GM19023 (cell line): ENCODE results near the gene CDYL.

Experiments used
- ATAC-seq: cut with Tn5 transposase; IDR thresholded peaks from one replicate; pipeline ENCODE4 v1.9.1; 2021; ENCODE audit warnings: mild to moderate bottlenecking, moderate library complexity; ENCODE audit not compliant: unreplicated experiment

Gene CDYL

DNA sequence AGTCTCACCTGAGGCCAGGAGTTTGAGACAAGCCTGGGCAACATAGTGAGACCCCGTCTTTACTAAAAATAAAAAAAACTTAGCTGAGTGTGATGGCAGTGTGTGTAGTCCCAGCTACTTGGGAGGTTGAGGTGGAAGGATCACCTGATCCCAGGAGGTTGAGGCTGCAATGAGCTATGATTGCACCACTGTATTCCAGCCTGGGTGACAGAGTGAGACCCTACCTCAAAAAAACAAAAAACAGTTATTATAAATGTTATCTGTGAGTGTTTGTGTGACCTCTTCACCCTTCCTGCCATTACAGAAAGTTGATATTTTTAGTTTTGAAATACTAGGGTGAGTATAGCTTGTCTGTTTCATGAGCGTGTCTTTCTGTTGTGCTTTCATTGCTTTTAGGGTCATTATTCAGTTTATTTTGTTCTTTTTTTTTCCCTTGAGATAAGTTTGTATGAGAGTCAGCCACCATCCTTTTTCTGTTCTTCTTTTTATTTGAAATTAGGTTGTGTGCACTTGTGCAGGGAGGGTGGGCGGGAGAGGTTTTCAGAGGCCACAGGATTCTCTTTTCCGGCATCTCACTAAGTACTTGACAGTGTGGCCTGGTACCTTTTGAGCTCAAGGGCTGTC lies 26.2 kb downstream of the CDYL start:
- peak; percentile 73 for ATAC-seq

DNA sequence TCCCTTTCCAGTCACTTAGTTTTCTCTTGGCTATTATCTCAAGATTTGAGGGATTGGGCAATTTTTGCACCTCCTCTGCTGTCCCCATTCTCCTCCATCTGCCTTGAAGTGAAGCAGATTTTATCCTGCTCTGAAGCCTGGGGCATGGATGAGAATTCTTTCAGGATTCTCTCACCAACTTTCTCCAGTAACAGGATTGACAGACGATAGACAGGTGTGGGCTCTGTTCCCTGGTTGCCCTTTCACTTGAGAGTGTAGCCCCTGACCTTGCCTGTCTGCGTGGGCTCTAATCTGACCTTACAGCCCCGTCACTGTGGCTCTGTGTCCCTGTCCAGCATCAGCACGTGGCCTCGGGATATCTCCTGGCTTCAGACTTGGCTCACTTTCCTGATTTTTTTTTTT lies 27.1 kb downstream of the CDYL start:
- no peak for ATAC-seq

DNA sequence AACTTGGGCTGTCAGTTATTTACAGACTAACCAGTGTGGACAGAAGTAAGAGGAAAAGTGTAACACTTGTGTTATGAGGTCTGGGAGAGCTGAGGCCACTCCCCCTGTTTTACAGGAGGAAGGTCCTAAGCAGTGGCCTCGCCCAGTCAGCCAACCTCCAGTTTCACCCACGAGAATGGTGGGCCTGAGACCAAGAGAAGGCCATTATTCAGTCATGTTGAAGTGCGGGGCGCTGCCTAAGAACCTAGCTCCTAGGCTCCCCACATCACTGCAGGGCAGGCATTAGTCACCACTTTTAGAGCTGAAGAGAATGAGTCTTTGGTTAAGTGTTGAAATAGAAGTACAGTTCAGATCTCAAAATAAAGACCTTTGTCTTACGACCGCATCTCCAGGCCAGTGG lies 27.9 kb downstream of the CDYL start:
- ATAC-seq, result no peak

DNA sequence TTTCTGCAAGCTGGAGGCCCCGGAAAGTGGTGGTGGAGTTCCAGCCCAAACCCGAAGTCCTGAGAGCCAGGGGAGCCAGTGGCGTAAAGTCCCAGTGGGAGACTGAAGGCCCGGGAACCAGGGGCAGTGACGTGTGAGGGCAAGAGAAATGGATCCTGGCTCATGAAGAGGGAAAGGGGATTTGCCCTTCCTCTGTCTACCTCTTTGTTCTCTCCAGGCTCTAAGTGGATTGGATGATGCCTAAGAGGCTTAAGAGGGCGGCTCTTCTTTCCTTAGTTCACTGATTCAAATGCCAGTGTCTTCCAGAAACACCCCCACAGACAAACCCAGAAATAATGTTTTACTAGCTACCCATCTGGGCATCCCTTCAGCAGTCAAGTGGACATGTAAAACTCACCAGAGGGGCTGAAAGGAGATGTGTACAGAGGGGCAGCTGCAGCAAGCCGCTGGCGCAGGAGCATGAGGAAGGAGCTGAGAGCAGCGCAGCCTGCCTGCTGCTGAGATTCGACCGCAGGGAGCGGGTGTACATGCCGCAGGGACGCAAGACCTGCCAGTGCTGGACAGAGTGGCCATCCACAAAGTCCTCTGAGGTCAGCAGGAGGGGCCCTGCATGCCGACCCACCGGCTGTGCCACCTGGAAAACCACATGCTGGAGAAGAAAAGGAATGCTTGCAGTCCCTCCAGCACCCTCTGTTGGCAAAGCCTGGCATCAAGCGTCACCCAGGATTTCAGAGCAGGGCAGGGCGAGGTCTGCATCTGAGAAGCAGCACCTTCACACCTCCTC lies 29.5 kb downstream of the CDYL start:
- ATAC-seq, result no peak

DNA sequence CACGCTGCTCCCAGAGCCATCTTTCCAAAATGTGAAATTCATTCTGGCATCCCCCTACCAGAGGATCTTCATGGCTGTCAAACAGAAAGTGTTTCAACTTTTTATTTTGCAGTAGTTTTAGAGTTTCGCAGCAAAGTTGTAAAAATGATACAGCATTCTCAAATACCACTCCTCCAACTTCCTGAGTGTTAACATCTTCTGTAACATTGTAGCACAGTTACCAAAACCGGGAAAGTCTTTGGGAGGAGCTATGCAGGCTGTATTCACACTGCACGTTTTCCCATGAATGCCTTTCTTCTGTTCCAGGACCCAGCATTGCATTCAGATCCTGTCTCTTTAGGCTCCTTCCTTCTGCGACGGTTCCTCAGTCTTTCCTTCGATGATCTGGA lies 30.1 kb downstream of the CDYL start:
- ATAC-seq, result no peak

DNA sequence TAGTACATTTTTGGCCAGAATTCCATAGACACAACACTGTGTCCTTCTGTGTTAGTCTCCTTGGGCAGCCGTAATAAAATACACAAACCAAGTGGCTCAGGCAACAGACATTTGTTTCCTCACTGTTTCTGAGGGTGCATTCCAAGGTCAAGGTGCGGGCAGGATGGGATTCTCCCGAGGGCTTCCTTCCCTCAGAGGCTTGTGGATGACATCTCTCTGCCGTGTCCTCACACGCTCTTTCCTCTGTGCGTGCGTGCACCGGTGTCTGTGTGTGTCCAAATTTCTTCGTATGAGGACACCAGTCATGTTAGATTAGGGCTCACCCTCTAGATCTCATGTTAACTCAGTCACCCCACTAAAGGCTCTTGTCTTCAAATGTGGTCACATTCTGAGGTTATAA lies 30.6 kb downstream of the CDYL start:
- ATAC-seq, result no peak

DNA sequence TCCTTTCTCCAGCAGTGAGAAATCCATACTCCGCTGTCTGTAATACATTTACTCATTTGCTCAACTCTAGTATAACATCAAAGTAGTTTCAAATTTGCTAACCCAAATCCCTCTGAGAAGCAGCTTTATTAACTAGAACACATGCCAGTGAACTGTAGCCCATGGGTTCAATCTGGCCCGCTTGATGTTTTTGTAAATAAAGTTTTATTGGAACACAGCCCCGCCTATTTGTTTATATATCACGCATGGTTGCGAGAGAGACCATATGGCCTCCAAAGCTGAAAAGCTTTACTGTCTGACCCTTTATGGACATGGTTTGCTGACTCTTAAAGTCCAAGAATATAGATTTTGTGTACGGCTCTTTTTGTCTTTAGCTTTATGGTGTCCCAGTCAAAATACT lies 32.2 kb downstream of the CDYL start:
- no peak for ATAC-seq

DNA sequence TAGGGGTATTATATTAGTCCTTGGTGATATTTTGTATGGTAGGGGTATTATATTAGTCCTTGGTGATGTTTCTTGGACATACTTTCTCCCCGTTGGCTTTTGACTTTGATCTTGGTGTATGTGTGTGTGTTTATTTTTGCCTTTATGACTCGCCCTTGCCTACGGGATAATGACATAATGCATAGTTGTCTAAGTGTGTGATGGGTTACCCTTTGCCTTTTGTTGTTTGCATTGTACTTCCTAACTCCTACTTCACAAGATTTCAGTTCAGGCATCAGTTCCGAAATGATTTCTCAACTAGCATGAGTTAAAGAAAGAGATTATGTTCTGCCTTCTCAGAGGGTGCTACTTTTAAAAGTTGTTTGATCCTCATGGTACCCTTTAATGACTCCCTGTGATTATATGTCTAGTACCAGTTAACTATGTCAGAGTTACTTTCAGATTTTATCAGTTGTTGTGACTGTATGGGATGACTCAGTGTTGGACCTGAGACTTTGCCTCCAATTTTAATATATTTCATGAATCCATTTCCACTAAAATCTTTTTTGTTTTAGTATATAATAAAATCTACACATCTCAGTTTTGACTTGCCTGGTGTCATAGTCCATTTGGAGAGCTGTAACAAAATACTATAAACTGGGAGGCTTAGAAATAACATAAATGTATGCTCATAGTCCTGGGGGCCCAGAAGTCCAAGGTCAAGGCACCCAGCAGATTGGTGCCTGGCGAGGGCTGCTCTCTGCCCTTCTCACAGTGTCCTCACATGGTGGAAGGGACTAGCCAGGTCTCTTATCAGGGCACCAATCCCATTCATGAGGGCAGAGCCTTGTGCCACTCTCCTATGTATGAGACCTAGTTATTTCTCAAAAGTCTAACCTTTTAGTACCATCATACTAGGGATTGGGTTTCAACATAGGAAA lies 34.1 kb downstream of the CDYL start:
- ATAC-seq, result no peak

DNA sequence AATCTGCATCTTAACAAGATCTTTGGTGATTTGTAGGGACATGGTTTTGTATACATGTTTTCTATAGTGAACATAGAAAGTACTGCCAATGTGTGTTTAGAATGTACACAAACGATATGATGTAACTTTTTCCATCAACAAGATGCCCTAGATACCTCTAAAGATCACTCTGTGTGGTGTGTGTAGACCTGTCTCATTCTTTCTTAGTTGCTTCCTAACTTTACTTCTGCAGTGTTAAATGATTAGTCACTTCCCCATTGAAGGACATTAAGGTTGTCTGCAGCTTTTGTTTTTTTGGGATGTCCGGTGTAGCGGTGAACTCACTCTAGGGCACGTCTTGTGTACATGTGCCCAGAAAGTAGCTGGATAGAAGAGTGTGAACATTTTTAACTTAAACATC lies 35.9 kb downstream of the CDYL start:
- no peak for ATAC-seq

DNA sequence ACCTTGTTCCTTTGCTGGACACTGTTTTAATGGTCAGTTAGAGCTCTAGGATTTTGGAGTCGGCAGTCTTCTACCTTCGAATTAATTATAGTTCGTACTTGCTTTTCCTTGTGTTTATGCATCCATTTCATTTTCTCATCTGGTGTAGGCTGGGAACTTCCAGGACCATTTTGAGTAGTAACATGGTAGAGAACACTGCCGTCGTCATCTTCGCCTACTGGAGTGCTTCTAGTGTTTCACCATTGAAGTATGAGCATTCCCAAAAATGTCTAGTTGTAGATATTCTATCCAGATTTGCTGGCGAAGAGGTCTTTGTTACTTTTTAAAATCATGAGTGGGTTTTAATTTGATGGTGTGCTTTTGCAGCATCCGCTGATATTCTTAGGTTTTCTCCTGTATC lies 36.9 kb downstream of the CDYL start:
- no peak for ATAC-seq

DNA sequence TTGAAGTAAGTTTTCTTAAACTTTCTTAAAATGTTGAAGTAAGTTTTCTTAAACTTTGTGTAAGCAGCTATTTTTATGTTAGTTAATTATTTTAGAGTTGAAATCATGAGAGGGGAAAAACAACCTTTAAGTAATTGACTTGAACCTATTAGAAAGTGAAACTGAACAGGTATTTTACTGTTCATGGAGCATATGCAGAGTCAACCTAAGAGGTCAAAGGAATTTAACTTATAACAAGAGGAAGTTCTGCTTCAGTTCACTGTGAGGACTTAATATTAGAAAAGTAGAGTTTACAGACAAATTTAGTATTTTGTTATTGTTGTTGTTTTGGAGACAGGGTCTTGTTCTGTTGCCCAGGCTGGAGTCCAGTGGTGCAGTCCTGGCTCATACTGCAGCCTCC lies 38.0 kb downstream of the CDYL start:
- no peak for ATAC-seq

DNA sequence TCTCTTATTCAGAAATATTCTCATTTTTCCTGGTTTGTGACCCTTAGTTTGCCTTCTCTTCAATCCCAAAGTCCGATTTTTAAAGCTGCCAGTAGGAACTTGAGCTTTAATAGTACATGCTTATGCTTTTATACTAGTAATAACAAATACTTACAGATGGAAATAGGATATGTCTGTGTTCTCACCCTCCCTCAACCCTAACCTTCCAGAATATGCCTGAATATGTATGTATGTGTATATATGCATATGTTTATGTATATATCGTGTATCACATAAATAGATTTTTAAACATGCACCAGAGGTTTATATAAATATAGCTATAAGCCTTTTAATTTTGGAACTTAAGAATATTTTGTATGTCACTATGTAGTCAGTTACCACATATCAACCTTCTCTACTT lies 38.8 kb downstream of the CDYL start:
- ATAC-seq, result no peak

DNA sequence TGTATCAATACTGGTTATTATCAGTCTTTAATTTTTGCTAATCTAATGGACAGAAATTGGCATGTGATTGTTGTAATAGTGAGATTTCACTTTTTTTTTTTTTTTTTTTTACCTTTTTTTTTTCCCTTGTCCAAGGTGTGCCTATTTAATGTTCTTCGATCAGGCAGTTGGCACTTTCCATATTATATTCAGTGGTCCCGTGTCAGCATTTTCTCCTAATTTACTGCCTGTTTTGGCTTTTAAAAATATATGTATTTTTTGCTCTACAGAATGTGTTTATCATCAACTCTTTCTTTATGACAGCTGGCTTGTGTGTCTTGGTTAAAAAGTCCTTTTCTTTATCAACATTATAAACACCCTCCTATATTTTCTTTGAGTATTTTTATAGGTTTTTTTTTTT lies 39.4 kb downstream of the CDYL start:
- ATAC-seq, result no peak

DNA sequence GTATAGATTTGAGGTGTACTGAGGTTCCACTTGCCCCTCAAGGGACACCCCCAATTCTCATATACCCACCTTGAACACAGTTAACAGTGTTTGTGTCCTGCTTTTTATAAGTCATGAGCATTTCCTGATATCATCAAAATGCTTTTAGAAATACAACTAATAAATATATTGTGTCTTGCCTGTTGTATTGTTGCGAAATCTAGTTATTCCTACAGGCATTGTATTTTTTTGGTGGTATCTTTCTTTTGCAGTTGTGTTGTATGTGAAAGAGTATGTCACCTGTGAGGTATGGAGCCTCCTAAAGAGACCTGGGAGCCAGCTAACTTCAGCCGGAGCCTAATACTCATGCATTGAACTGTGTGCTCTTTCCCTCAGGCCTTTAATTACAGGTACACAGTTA lies 40.7 kb downstream of the CDYL start:
- no peak for ATAC-seq

DNA sequence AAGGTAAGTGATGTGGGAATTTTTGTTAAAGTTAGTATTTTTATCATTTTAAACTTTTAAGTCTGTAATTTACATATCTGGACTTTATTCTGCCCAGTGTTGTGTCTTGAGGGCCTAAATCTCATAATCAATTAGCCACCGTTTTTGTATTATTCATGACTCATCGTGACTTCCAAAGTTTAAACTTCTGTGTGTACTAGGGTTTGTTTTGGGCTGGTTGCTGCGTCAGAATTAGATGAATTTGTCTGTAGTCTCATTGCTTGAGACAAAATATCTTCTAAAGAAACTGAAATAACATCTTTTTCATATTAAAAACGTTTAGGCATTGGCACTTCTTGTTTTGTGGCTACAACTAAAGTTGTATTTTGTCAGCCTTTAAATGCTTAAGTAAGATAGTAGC lies 41.3 kb downstream of the CDYL start:
- no peak for ATAC-seq

DNA sequence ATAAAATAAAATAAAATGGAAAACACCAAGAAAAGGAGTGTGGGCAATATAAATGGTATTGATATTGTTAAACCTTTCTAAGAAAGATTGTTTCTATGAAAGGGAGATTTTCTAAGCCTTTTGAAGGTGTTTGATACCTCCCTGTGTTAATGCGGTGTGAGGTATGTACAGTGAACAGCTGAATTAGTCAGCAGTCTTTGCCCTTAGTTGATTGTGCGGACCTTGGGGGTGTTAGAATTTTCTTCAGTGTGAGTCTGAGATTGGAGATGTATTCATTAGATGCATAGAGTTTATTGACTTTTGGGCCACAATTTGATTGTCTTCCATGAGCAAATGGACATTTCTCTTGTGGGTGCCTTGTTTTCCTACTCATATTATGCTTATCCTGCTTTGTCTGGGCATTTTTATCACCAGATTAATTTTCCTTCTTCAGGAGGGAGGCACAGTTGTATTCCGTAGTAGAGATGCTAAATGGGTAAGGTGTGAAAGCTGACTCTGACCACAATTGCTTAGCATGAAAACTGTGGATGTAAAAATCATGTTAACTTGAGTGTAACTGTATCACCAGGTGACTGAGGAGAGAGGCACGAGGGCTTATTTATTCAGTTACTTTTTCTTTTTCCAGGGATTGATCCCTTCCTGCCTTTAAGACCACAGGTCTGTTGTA lies 42.2 kb downstream of the CDYL start:
- no peak for ATAC-seq

DNA sequence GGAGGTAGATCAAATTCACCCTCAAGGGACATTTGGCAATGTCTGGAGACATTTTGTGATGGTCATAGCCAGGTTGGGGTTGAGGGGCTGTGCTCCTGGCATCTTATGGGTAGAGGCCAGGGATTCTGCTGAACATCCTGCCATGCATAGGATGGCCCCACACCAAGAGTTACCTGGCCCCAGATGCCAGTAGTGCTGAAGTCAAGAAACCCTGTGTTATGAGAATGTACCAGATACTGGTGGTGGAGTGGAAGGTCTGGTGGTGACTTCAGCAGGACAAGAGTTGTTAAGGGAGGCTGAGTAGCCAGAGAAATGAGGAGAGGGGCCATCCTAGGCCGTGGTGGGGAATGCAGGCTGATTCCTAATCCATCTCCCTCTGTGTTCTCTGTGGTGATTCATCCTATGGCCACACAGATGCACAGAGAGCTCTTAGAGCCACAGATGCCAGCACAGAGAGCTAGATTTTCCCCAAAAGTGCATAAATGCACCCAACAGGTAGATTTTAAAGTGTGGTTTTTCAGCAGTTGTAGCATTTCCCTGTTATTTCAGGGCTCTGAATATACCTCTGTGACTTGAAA lies 43.6 kb downstream of the CDYL start:
- ATAC-seq, result no peak

DNA sequence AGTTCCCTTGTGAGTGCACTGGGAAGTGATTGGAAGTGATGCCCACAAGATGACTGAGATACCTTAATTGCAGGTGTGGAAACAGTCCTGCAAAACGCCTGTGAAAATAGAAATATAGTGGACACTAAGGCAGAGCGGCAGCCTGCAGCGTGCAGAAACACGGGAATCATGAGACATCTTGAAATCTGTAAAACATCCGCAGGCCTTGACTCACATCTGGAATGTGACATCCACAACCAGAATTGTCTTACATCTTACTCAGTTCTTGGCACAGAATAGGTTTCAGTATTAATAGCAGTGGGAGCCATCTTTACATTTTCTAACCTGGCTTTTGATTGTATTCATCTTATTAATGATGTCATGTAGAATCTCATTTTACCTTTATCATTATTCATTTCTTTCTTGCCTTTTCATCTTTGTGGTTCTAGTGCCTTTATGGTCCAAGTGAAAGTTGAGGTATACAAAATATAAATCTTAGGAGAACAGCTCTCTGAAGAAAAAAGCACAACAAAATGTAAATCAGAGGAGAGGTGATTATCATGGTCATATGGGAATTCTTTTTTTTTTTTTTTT lies 44.6 kb downstream of the CDYL start:
- no peak for ATAC-seq

DNA sequence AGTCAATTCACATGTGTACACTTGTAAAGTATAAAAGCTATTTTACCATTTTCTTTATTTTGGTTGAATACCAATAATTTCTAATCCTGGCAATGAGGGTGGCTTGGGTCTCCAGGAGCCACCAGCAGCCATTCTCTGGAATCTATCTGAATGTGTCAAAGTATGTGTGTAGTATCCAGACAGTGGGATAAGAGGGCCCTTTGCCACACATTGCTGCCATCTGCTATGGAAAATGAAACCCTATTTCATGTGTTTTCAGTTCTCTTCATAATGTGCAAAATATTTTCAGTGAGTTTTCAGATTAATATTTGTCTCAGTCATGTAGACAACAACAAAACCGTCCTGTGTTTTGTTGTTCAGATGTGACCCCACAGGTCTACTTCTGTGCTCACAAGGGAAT lies 46.3 kb downstream of the CDYL start:
- ATAC-seq, result no peak

DNA sequence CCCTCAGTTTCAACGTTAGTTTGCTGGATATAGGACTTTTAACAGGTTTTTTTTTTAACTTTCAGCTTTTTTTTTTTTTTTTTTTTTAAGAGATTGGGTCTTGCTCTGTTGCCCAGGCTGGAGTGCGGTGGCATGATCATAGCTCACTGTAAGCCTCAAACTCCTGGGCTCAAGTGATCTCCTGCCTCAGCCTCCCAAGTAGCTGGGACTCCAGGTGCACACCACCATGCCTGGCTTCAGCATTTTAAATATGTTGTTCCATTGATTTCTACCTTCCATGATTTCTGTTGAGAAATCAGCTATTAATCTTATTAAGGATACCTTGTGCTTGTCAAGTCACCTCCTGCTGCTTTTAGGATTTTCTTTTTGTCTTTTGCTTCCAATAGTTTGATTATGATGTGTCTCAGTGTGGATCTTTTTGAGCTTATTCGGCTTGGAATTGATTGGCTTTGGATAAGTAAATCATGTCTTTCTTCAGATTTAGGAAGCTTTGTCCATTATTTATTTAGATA lies 52.0 kb downstream of the CDYL start:
- ATAC-seq, result no peak
